GM18505 (cell line): ENCODE data around the gene GTF3C5.
"Not testable (repeated sequence)": the region's sequence is repeated elsewhere in the genome, so short reads cannot be mapped to it uniquely, and the experiment has no call there.

ENCODE experiments used
- ATAC-seq: cut with Tn5 transposase; IDR thresholded peaks from one replicate; pipeline ENCODE4 v1.9.1; 2021; ENCODE audit not compliant: unreplicated experiment
- POLR2A ChIP-seq: IDR thresholded peaks from 4 replicates; pipeline ENCODE4 v1.6.1; 2011; ENCODE audit warnings: borderline replicate concordance; ENCODE audit not compliant: insufficient read depth, insufficient read length; ENCODE audit errors: extremely low read depth

The GTF3C5 gene

GRCh38 chr9:133071484-133072150 is 40.8 kb downstream of the GTF3C5 start:
- no peak for TF ChIP-seq POLR2A
- no peak for ATAC-seq

GRCh38 chr9:133072210-133072609 is 41.4 kb downstream of the GTF3C5 start:
- ATAC-seq: not testable (repeated sequence)

GRCh38 chr9:133073086-133074014 is 42.6 kb downstream of the GTF3C5 start:
- TF ChIP-seq POLR2A: no peak

GRCh38 chr9:133074111-133074651 is 43.4 kb downstream of the GTF3C5 start:
- no peak for TF ChIP-seq POLR2A
- no peak for ATAC-seq

More at GRCh38 chr9:133073086-133074014, 42.6 kb downstream of the GTF3C5 start:
- no peak for ATAC-seq

- ATAC-seq: no peak
- TF ChIP-seq POLR2A: no peak
These were observed 45.3 kb downstream of the GTF3C5 start for GRCh38 chr9:133075925-133076630.

- TF ChIP-seq POLR2A: no peak
- no peak for ATAC-seq
These were observed 45.9 kb downstream of the GTF3C5 start for GRCh38 chr9:133076691-133077090.

GRCh38 chr9:133078486-133078885 is 47.7 kb downstream of the GTF3C5 start:
- TF ChIP-seq POLR2A: no peak
- no peak for ATAC-seq

- ATAC-seq: no peak
- no peak for TF ChIP-seq POLR2A
These were observed 49.4 kb downstream of the GTF3C5 start for GRCh38 chr9:133080161-133080560.

- ATAC-seq: not testable (repeated sequence)
These were observed 50.3 kb downstream of the GTF3C5 start for GRCh38 chr9:133080786-133081779.

- ATAC-seq: not testable (repeated sequence)
These were observed 51.3 kb downstream of the GTF3C5 start for GRCh38 chr9:133081957-133082644.

- not testable (repeated sequence) for ATAC-seq
These were observed 52.9 kb downstream of the GTF3C5 start for GRCh38 chr9:133083688-133084087.

GRCh38 chr9:133086212-133086860 is 55.5 kb downstream of the GTF3C5 start:
- ATAC-seq: not testable (repeated sequence)
